ENCODE data around the gene NPTXR.

- TF ChIP-seq EZH2phosphoT487 (IDR thresholded peaks at IDR 0.05; ENCODE audit: insufficient read depth, low read depth): no peak
- TF ChIP-seq EZH2 (IDR thresholded peaks at IDR 0.05; ENCODE audit: insufficient read depth, poor library complexity, severe bottlenecking): no peak
Measured at GRCh38 chr22:38834215-38834953, 9.4 kb downstream of the NPTXR start.

Measured in GM23248 (cell line).